Natural killer cell (primary cell): ENCODE measurements around the gene NDC1. TPM values are rescaled to one million over a fixed set of nuclear protein-coding genes. Genes with fewer than 3 reads are reported as not detected.

Experiments used
- total RNA-seq, 4 donors: library from RNA; stranded (reverse); fragments of 120-200 nt in 1 of 4; gene quantifications; one replicate each; pipeline versions ENCODE4 v1.2.3 to v1.2.4, GENCODE V29; 2013 to 2022

The NDC1 gene
- total RNA-seq, 3 donors from 2014 or later (not counting 1 experiment from before 2014, with no cell fraction given): 4.3 to 6.3 (median 5.2) TPM

Other genes with a start within 250 kb of the NDC1 start
- gene GLIS1, start 99.1 kb downstream of the NDC1 start, total RNA-seq: not detected
- gene YIPF1, start 51.5 kb upstream of the NDC1 start, total RNA-seq: 10 to 100 TPM; 13.2 to 20.8 (median 18.0) TPM
- not detected for gene DIO1, start 55.9 kb upstream of the NDC1 start, total RNA-seq
- 10 to 100 TPM; 41.5 to 54.6 (median 41.6) TPM for gene IFT25, start 107.4 kb upstream of the NDC1 start, total RNA-seq
- gene LRRC42, start 108.1 kb upstream of the NDC1 start, total RNA-seq: 10 to 100 TPM in 2 of 3 donors, 1 to 10 TPM in 1; 8.9 to 11.1 (median 10.0) TPM
- gene LDLRAD1, start 179.9 kb upstream of the NDC1 start, total RNA-seq: not detected
- gene TMEM59, start 214.9 kb upstream of the NDC1 start, total RNA-seq: 100 to 1,000 TPM; 187 to 202 (median 199) TPM
- 1 to 10 TPM; 5.1 to 9.5 (median 7.3) TPM for gene TCEANC2, start 215.3 kb upstream of the NDC1 start, total RNA-seq